Stimulated activated naive B cell treated with anti-CD40 and anti-IgM and Interleukin-4, amounts not matched to agents 10 μg/mL and 1 μg/mL and 100 μg/mL, for 72 hours (primary cell): ENCODE results near the gene PLEKHA7.
A peak's percentile ranks its signal among the peaks of the same experiment; 100 is the strongest.

Experiments
- ATAC-seq, 2 donors: fragments of 150-1000 bp; cut with Tn5 transposase; replicated peaks; 2 replicates each; pipeline ENCODE4 v1.10.0; 2021; ENCODE audit warnings: moderate library complexity in 1 of 2
- DNase-seq: peaks from one replicate; pipeline ENCODE4 v3.0.0; 2021
- H3K27ac Mint-ChIP-seq: one replicate; pipeline ENCODE4 v1.8.0; 2022; ENCODE audit warnings: mild to moderate bottlenecking, mixed read lengths
- H3K27me3 Mint-ChIP-seq, 2 donors: one replicate each; pipeline ENCODE4 v1.8.0; 2022; ENCODE audit warnings: mixed read lengths in 2 of 2
- H3K36me3 Mint-ChIP-seq, 2 donors: one replicate each; pipeline ENCODE4 v1.8.0; 2022; ENCODE audit warnings: mixed read lengths in 2 of 2, mild to moderate bottlenecking in 1 of 2
- H3K4me1 Mint-ChIP-seq, 2 donors: one replicate each; pipeline ENCODE4 v1.8.0; 2022; ENCODE audit warnings: mixed read lengths in 2 of 2, mild to moderate bottlenecking in 1 of 2
- H3K4me3 Mint-ChIP-seq, 2 donors: one replicate each; pipeline ENCODE4 v1.8.0; 2022; ENCODE audit warnings: mild to moderate bottlenecking in 2 of 2, mixed read lengths in 2 of 2, moderate library complexity in 1 of 2
- H3K9me3 Mint-ChIP-seq, 2 donors: one replicate each; pipeline ENCODE4 v1.8.0; 2022; ENCODE audit warnings: mixed read lengths in 2 of 2, mild to moderate bottlenecking in 1 of 2

Gene PLEKHA7

GRCh38 chr11:16767137-16767536, 247.1 kb downstream of the PLEKHA7 start:
- no peak overlapping the region for H3K27ac Mint-ChIP-seq
- no peak overlapping the region for H3K4me3 Mint-ChIP-seq
- ATAC-seq (no peak), DNase-seq (no peak)
- no peaks in the 10 kb centered on the region for H3K4me1 Mint-ChIP-seq
- peaks cover 0 to 6% of the 10 kb centered on the region in 2 donors for H3K36me3 Mint-ChIP-seq
- H3K27me3 Mint-ChIP-seq, result peaks cover 4 to 6% of the 10 kb centered on the region in 2 donors
- no peaks in the 10 kb centered on the region for H3K9me3 Mint-ChIP-seq

GRCh38 chr11:16764888-16765287, 249.3 kb downstream of the PLEKHA7 start:
- Mint-ChIP-seq H3K36me3 (peaks cover 3 to 6% of the 10 kb centered on the region in 2 donors), H3K27ac (no peak overlapping the region), H3K27me3 (peaks cover 4 to 6% of the 10 kb centered on the region in 2 donors), H3K9me3 (no peaks in the 10 kb centered on the region), H3K4me3 (no peak overlapping the region), H3K4me1 (peaks cover 1 to 4% of the 10 kb centered on the region in 2 donors)
- ATAC-seq (no peak), DNase-seq (no peak)

- peaks cover 4 to 12% of the 10 kb centered on the region in 2 donors for H3K36me3 Mint-ChIP-seq
- H3K4me3 Mint-ChIP-seq, result no peak overlapping the region
- peaks cover 0 to 4% of the 10 kb centered on the region in 2 donors for H3K27me3 Mint-ChIP-seq
- ATAC-seq (no peak), DNase-seq (no peak)
- H3K27ac Mint-ChIP-seq, result no peak overlapping the region
- H3K9me3 Mint-ChIP-seq, result peaks cover 4% of the 10 kb centered on the region in 2 donors
- H3K4me1 Mint-ChIP-seq, result peaks cover 9 to 14% of the 10 kb centered on the region in 2 donors
These were observed 250.5 kb downstream of the PLEKHA7 start for GRCh38 chr11:16763746-16764145.

GRCh38 chr11:16759857-16760508, 254.2 kb downstream of the PLEKHA7 start:
- ATAC-seq (peak; percentile 39 to 56), DNase-seq (no peak)
- Mint-ChIP-seq H3K4me3 (peak overlapping the region; percentile 0), H3K9me3 (peaks cover 6 to 9% of the 10 kb centered on the region in 2 donors), H3K27me3 (no peaks in the 10 kb centered on the region), H3K36me3 (peaks cover 13 to 28% of the 10 kb centered on the region in 2 donors), H3K4me1 (peaks cover 9 to 15% of the 10 kb centered on the region in 2 donors), H3K27ac (peak overlapping the region; percentile 11)

- Mint-ChIP-seq H3K4me3 (no peak overlapping the region), H3K4me1 (peaks cover 9 to 15% of the 10 kb centered on the region in 2 donors), H3K27ac (no peak overlapping the region), H3K27me3 (no peaks in the 10 kb centered on the region), H3K9me3 (peaks cover 6 to 9% of the 10 kb centered on the region in 2 donors), H3K36me3 (peaks cover 21 to 36% of the 10 kb centered on the region in 2 donors)
- DNase-seq (no peak), ATAC-seq (no peak)
These were observed 255.7 kb downstream of the PLEKHA7 start for GRCh38 chr11:16758382-16759024.

- ATAC-seq (peak in 1 of 2 donors; percentile 36), DNase-seq (no peak)
- Mint-ChIP-seq H3K9me3 (no peaks in the 10 kb centered on the region), H3K27ac (no peak overlapping the region), H3K4me1 (peaks cover 2 to 12% of the 10 kb centered on the region in 2 donors), H3K4me3 (no peak overlapping the region), H3K36me3 (peaks cover 37 to 38% of the 10 kb centered on the region in 2 donors), H3K27me3 (no peaks in the 10 kb centered on the region)
These were observed 263.8 kb downstream of the PLEKHA7 start for GRCh38 chr11:16750417-16750816.

GRCh38 chr11:16749666-16750065, 264.5 kb downstream of the PLEKHA7 start:
- ATAC-seq (peak; percentile 56 to 58), DNase-seq (no peak)
- Mint-ChIP-seq H3K4me1 (peaks cover 2 to 14% of the 10 kb centered on the region in 2 donors), H3K9me3 (no peaks in the 10 kb centered on the region), H3K36me3 (peaks cover 34 to 37% of the 10 kb centered on the region in 2 donors), H3K27me3 (no peaks in the 10 kb centered on the region), H3K27ac (no peak overlapping the region), H3K4me3 (no peak overlapping the region)

GRCh38 chr11:16749092-16749491, 265.1 kb downstream of the PLEKHA7 start:
- Mint-ChIP-seq H3K4me1 (peaks cover 4 to 20% of the 10 kb centered on the region in 2 donors), H3K27ac (peak overlapping the region; percentile 25), H3K27me3 (no peaks in the 10 kb centered on the region), H3K9me3 (no peaks in the 10 kb centered on the region), H3K4me3 (no peak overlapping the region), H3K36me3 (peaks cover 37 to 39% of the 10 kb centered on the region in 2 donors)
- DNase-seq (no peak), ATAC-seq (no peak)

GRCh38 chr11:16745950-16746605, 268.1 kb downstream of the PLEKHA7 start:
- DNase-seq (no peak), ATAC-seq (no peak)
- H3K36me3 Mint-ChIP-seq, result peaks cover 27 to 31% of the 10 kb centered on the region in 2 donors
- H3K4me3 Mint-ChIP-seq, result no peak overlapping the region
- no peaks in the 10 kb centered on the region for H3K9me3 Mint-ChIP-seq
- H3K27ac Mint-ChIP-seq, result peak overlapping the region; percentile 31
- H3K27me3 Mint-ChIP-seq, result no peaks in the 10 kb centered on the region
- peaks cover 11 to 39% of the 10 kb centered on the region in 2 donors for H3K4me1 Mint-ChIP-seq

- no peak overlapping the region for H3K4me3 Mint-ChIP-seq
- no peak overlapping the region for H3K27ac Mint-ChIP-seq
- DNase-seq (no peak), ATAC-seq (no peak)
- H3K36me3 Mint-ChIP-seq, result peaks cover 18 to 34% of the 10 kb centered on the region in 2 donors
- H3K27me3 Mint-ChIP-seq, result no peaks in the 10 kb centered on the region
- peaks cover 11 to 37% of the 10 kb centered on the region in 2 donors for H3K4me1 Mint-ChIP-seq
- H3K9me3 Mint-ChIP-seq, result no peaks in the 10 kb centered on the region
These were observed 270.0 kb downstream of the PLEKHA7 start for GRCh38 chr11:16744128-16744725.

GRCh38 chr11:16743478-16743877, 270.7 kb downstream of the PLEKHA7 start:
- Mint-ChIP-seq H3K27me3 (no peaks in the 10 kb centered on the region), H3K4me1 (peaks cover 11 to 36% of the 10 kb centered on the region in 2 donors), H3K36me3 (peaks cover 18 to 34% of the 10 kb centered on the region in 2 donors), H3K9me3 (no peaks in the 10 kb centered on the region), H3K27ac (no peak overlapping the region), H3K4me3 (no peak overlapping the region)
- ATAC-seq (no peak), DNase-seq (no peak)

GRCh38 chr11:16741473-16741872, 272.7 kb downstream of the PLEKHA7 start:
- Mint-ChIP-seq H3K36me3 (peaks cover 15 to 24% of the 10 kb centered on the region in 2 donors), H3K9me3 (no peaks in the 10 kb centered on the region), H3K27ac (peak overlapping the region; percentile 51), H3K4me3 (peak overlapping the region; percentile 30 to 73), H3K4me1 (peaks cover 13 to 42% of the 10 kb centered on the region in 2 donors), H3K27me3 (no peaks in the 10 kb centered on the region)
- DNase-seq, result no peak
- ATAC-seq, result no peak

GRCh38 chr11:16738947-16739815, 275.0 kb downstream of the PLEKHA7 start:
- Mint-ChIP-seq H3K36me3 (peaks cover 6 to 17% of the 10 kb centered on the region in 2 donors), H3K4me1 (peaks cover 10 to 28% of the 10 kb centered on the region in 2 donors), H3K27me3 (no peaks in the 10 kb centered on the region), H3K27ac (no peak overlapping the region), H3K9me3 (no peaks in the 10 kb centered on the region), H3K4me3 (no peak overlapping the region)
- ATAC-seq, result peak; percentile 14 to 20
- no peak for DNase-seq
